Neural cell (in vitro differentiated cells): ENCODE measurements around the gene KCTD19. TPM values are rescaled to one million over a fixed set of nuclear protein-coding genes. Genes with fewer than 3 reads are reported as not detected.
A peak's percentile ranks its signal among the peaks of the same experiment; 100 is the strongest.

ENCODE experiments used
- H2AFZ ChIP-seq: fragments of 200-600, 300-800 bp; sonication (generic), shearing (Covaris generic); 2 replicates; pipeline ENCODE4 v1.6.0; 2014; ENCODE audit warnings: low read depth, mild to moderate bottlenecking, antibody characterized with exemption, low read length, moderate library complexity
- H3F3A ChIP-seq: fragments of 200-600 bp; shearing (Covaris generic); 2 replicates; pipeline ENCODE4 v1.6.1; 2016; ENCODE audit warnings: mild to moderate bottlenecking, moderate library complexity, mixed read lengths, antibody characterized with exemption, low read length; ENCODE audit not compliant: insufficient read depth, poor library complexity, severe bottlenecking
- H3K27ac ChIP-seq: fragments of 200-600, 300-800 bp; sonication (generic), shearing (Covaris generic); 2 replicates; pipeline ENCODE4 v1.5.1; 2014; ENCODE audit warnings: mild to moderate bottlenecking, low read length, moderate library complexity
- H3K27me3 ChIP-seq: fragments of 300-800, 200-600 bp; sonication (generic), shearing (Covaris generic); 2 replicates; pipeline ENCODE4 v1.6.0; 2014; ENCODE audit warnings: mild to moderate bottlenecking, low read depth, low read length, moderate library complexity; ENCODE audit not compliant: insufficient read depth
- H3K36me3 ChIP-seq: fragments of 300-800, 200-600 bp; sonication (generic), shearing (Covaris generic); 2 replicates; pipeline ENCODE4 v1.5.1; 2014; ENCODE audit warnings: mild to moderate bottlenecking, antibody characterized with exemption, low read length, moderate library complexity; ENCODE audit not compliant: insufficient read depth
- H3K4me2 ChIP-seq: fragments of 300-800, 200-600 bp; sonication (generic), shearing (Covaris generic); 2 replicates; pipeline ENCODE4 v1.6.0; 2014; ENCODE audit warnings: mild to moderate bottlenecking, low read length
- H3K4me3 ChIP-seq: fragments of 300-800, 200-600 bp; sonication (generic), shearing (Covaris generic); 2 replicates; pipeline ENCODE4 v1.5.1; 2014; ENCODE audit warnings: mild to moderate bottlenecking, low read length, moderate library complexity
- H3K79me2 ChIP-seq: fragments of 200-600 bp; shearing (Covaris generic); replicated peaks from 2 replicates; pipeline ENCODE4 v1.6.0; 2014; ENCODE audit warnings: mild to moderate bottlenecking, low read length, moderate library complexity; ENCODE audit not compliant: insufficient read depth
- H3K9ac ChIP-seq: fragments of 300-800, 200-600 bp; sonication (generic), shearing (Covaris generic); 2 replicates; pipeline ENCODE4 v1.6.1; 2016; ENCODE audit warnings: mild to moderate bottlenecking, low read length, mixed read lengths
- H3K9me2 ChIP-seq: fragments of 200-600 bp; shearing (Covaris generic); 2 replicates; pipeline ENCODE4 v1.6.1; 2016; ENCODE audit warnings: mild to moderate bottlenecking, low read length, mixed read lengths; ENCODE audit not compliant: insufficient read depth
- H3K9me3 ChIP-seq: fragments of 200-600, 300-800 bp; sonication (generic), shearing (Covaris generic); 2 replicates; pipeline ENCODE4 v1.6.1; 2016; ENCODE audit warnings: mild to moderate bottlenecking, mixed run types, low read length, moderate library complexity, mixed read lengths
- H4K20me1 ChIP-seq: fragments of 200-600 bp; shearing (Covaris generic); 2 replicates; pipeline ENCODE4 v1.6.1; 2016; ENCODE audit warnings: mild to moderate bottlenecking, mixed run types; ENCODE audit not compliant: insufficient read depth
- EP300 ChIP-seq: fragments of 450-650 bp; conservative IDR thresholded peaks from 2 replicates; pipeline ENCODE4 v1.6.1; 2014; ENCODE audit warnings: antibody characterized with exemption, mild to moderate bottlenecking, moderate library complexity; ENCODE audit not compliant: poor library complexity, severe bottlenecking
- EZH2 ChIP-seq: fragments of 200-600, 300-800 bp; shearing (Covaris generic), sonication (generic); IDR thresholded peaks from 2 replicates; pipeline ENCODE4 v1.6.1; 2014; ENCODE audit warnings: antibody characterized with exemption, low read length, borderline replicate concordance, mild to moderate bottlenecking; ENCODE audit not compliant: insufficient read depth, poor library complexity, severe bottlenecking
- MXI1 ChIP-seq: fragments of 450-650 bp; conservative IDR thresholded peaks from 2 replicates; pipeline ENCODE4 v1.6.1; 2014; ENCODE audit warnings: antibody characterized with exemption, mild to moderate bottlenecking; ENCODE audit not compliant: poor library complexity, severe bottlenecking
- POLR2AphosphoS5 ChIP-seq: IDR thresholded peaks from 2 replicates; pipeline ENCODE4 v1.6.1; 2012
- RAD21 ChIP-seq: fragments of 450-650 bp; conservative IDR thresholded peaks from 2 replicates; pipeline ENCODE4 v1.6.1; 2014; ENCODE audit warnings: antibody characterized with exemption, mild to moderate bottlenecking, moderate library complexity
- SMC3 ChIP-seq: fragments of 450-650 bp; conservative IDR thresholded peaks from 2 replicates; pipeline ENCODE4 v1.6.1; 2014; ENCODE audit warnings: antibody characterized with exemption, mild to moderate bottlenecking, moderate library complexity; ENCODE audit not compliant: poor library complexity
- TAF1 ChIP-seq: IDR thresholded peaks from 2 replicates; pipeline ENCODE4 v1.6.1; 2012; ENCODE audit warnings: low read depth
- polyA plus RNA-seq: library from polyadenylated mRNA; depleted of rRNA; stranded (reverse); fragments of >200 nt; gene quantifications from 2 replicates; pipeline ENCODE4 v1.2.3, GENCODE V29; 2014
- TF ChIP-seq, protein P1 (sequence below): IDR thresholded peaks from 2 replicates; pipeline ENCODE4 v1.6.1; 2012; ENCODE audit warnings: borderline replicate concordance
- TF ChIP-seq, protein P2 (sequence below): fragments of 450-650 bp; IDR thresholded peaks from 2 replicates; pipeline ENCODE4 v1.5.1; 2014; ENCODE audit warnings: antibody characterized with exemption, mild to moderate bottlenecking, moderate library complexity; ENCODE audit not compliant: poor library complexity, severe bottlenecking

The KCTD19 gene
- polyA plus RNA-seq, 1 donor from 2014 or later: 0.45 TPM

DNA sequence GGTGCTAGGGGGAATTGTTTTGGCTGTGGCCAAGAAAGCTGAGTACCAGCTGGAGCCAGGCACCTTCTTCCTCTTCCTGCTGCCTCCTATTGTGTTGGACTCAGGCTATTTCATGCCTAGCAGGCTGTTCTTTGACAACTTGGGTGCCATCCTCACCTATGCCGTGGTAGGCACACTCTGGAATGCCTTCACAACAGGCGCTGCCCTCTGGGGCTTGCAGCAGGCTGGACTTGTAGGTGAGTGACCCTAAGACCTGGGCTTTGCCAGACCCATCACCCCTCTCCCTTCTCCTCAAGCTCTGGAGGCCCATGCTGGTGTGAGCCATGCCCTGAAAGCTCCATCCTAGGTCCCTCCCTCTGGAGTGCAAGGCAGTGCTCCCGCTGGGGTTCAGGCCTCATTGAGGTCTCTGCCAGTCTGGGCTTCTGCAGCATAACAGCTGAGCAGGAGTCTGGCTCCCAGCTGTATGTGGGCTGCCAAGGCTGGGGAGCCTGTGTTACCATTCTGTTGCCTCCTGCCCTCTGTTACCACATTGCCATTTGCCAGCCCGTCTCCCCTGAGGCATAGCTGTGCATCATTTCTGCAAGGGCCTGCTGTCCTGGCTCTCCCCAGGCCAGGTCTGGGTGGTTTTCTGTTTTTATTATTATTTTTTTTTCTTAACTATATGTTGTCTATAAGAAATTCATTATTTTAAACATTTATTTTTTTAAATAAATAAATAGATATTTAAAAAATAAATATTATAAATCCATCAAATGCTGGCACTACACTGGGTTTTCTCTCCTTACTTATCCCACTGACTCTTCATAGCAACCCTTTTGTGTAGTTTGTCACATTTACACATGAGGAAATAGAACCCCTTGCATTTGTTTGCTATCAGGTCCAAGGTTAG is 73.7 kb downstream of the KCTD19 start:
- Histone ChIP-seq H3K27ac (no peak overlapping the region), H3K4me3 (no peak overlapping the region), H3K9me3 (no peaks in the 10 kb centered on the region), H3K9me2 (no peaks in the 10 kb centered on the region), H3K79me2 (no peaks in the 10 kb centered on the region), H3K36me3 (no peaks in the 10 kb centered on the region), H4K20me1 (no peaks in the 10 kb centered on the region), H3K9ac (no peak overlapping the region), H3K27me3 (peaks cover 28% of the 10 kb centered on the region), H3K4me2 (no peak overlapping the region), H2AFZ (no peak overlapping the region), H3F3A (no peaks in the 10 kb centered on the region)
- TF ChIP-seq EZH2 (no peak), EP300 (no peak), SMC3 (no peak), RAD21 (no peak), POLR2AphosphoS5 (no peak), TAF1 (no peak), MXI1 (no peak)
- TF ChIP-seq, protein P1, sequence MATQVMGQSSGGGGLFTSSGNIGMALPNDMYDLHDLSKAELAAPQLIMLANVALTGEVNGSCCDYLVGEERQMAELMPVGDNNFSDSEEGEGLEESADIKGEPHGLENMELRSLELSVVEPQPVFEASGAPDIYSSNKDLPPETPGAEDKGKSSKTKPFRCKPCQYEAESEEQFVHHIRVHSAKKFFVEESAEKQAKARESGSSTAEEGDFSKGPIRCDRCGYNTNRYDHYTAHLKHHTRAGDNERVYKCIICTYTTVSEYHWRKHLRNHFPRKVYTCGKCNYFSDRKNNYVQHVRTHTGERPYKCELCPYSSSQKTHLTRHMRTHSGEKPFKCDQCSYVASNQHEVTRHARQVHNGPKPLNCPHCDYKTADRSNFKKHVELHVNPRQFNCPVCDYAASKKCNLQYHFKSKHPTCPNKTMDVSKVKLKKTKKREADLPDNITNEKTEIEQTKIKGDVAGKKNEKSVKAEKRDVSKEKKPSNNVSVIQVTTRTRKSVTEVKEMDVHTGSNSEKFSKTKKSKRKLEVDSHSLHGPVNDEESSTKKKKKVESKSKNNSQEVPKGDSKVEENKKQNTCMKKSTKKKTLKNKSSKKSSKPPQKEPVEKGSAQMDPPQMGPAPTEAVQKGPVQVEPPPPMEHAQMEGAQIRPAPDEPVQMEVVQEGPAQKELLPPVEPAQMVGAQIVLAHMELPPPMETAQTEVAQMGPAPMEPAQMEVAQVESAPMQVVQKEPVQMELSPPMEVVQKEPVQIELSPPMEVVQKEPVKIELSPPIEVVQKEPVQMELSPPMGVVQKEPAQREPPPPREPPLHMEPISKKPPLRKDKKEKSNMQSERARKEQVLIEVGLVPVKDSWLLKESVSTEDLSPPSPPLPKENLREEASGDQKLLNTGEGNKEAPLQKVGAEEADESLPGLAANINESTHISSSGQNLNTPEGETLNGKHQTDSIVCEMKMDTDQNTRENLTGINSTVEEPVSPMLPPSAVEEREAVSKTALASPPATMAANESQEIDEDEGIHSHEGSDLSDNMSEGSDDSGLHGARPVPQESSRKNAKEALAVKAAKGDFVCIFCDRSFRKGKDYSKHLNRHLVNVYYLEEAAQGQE: no peak
- TF ChIP-seq, protein P2, sequence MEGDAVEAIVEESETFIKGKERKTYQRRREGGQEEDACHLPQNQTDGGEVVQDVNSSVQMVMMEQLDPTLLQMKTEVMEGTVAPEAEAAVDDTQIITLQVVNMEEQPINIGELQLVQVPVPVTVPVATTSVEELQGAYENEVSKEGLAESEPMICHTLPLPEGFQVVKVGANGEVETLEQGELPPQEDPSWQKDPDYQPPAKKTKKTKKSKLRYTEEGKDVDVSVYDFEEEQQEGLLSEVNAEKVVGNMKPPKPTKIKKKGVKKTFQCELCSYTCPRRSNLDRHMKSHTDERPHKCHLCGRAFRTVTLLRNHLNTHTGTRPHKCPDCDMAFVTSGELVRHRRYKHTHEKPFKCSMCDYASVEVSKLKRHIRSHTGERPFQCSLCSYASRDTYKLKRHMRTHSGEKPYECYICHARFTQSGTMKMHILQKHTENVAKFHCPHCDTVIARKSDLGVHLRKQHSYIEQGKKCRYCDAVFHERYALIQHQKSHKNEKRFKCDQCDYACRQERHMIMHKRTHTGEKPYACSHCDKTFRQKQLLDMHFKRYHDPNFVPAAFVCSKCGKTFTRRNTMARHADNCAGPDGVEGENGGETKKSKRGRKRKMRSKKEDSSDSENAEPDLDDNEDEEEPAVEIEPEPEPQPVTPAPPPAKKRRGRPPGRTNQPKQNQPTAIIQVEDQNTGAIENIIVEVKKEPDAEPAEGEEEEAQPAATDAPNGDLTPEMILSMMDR: no peak

DNA sequence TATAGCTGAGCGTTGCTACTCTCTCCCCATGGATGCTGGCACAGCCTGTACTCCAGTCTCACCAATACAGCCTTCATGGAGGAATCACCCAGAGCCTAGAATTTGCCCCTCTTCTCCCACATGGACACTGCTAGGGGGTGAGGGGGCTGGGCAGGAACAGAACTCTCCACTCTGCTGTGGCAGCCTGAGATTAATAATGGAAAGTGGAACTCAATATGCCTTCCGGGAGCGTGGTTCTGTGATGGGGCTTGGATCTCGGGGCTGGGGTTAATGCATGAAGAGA is 76.6 kb downstream of the KCTD19 start:
- H3K4me2 ChIP-seq: no peak overlapping the region
- no peaks in the 10 kb centered on the region for H3F3A ChIP-seq
- H3K9me3 ChIP-seq: no peaks in the 10 kb centered on the region
- no peaks in the 10 kb centered on the region for H3K79me2 ChIP-seq
- H3K4me3 ChIP-seq: peak overlapping the region; percentile 70
- no peaks in the 10 kb centered on the region for H4K20me1 ChIP-seq
- H3K9ac ChIP-seq: no peak overlapping the region
- no peak for TF ChIP-seq RAD21
- TF ChIP-seq, protein P2: no peak
- TF ChIP-seq POLR2AphosphoS5: no peak
- TF ChIP-seq MXI1: no peak
- TF ChIP-seq TAF1: no peak
- TF ChIP-seq SMC3: no peak
- no peak for TF ChIP-seq EP300
- no peak for TF ChIP-seq EZH2
- TF ChIP-seq, protein P1: no peak
- no peaks in the 10 kb centered on the region for H3K9me2 ChIP-seq
- H3K27me3 ChIP-seq: peaks cover 49% of the 10 kb centered on the region
- no peak overlapping the region for H3K27ac ChIP-seq
- no peak overlapping the region for H2AFZ ChIP-seq
- H3K36me3 ChIP-seq: no peaks in the 10 kb centered on the region
